ENCODE measurements around the gene TUT4.

Gene TUT4

GRCh38 chr1:52556641-52557360 lies 3.9 kb upstream of the TUT4 start:
- no peaks in the 10 kb centered on the region for H3K36me3 Mint-ChIP-seq (ENCODE audit: low read depth)
- H3K27ac Mint-ChIP-seq: no peak overlapping the region

GRCh38 chr1:52554756-52555155 lies 1.9 kb upstream of the TUT4 start:
- Mint-ChIP-seq H3K36me3 (ENCODE audit: low read depth) (peaks cover under 1% of the 10 kb centered on the region), H3K4me1 (ENCODE audit: low read depth) (peaks cover 6% of the 10 kb centered on the region), H3K9me3 (no peaks in the 10 kb centered on the region), H3K27me3 (ENCODE audit: low read depth) (peaks cover 11% of the 10 kb centered on the region), H3K27ac (no peak overlapping the region), H3K4me3 (peak overlapping the region; percentile 54)

More at GRCh38 chr1:52556641-52557360, 3.9 kb upstream of the TUT4 start:
- H3K4me1 Mint-ChIP-seq (ENCODE audit: low read depth): peaks cover 3% of the 10 kb centered on the region
- no peak overlapping the region for H3K4me3 Mint-ChIP-seq
- H3K27me3 Mint-ChIP-seq (ENCODE audit: low read depth): peaks cover 16% of the 10 kb centered on the region
- no peaks in the 10 kb centered on the region for H3K9me3 Mint-ChIP-seq

GRCh38 chr1:52554267-52554640 lies 1.4 kb upstream of the TUT4 start:
- peaks cover 4% of the 10 kb centered on the region for H3K36me3 Mint-ChIP-seq (ENCODE audit: low read depth)
- peak overlapping the region; percentile 56 for H3K4me3 Mint-ChIP-seq
- no peaks in the 10 kb centered on the region for H3K9me3 Mint-ChIP-seq
- peaks cover 11% of the 10 kb centered on the region for H3K27me3 Mint-ChIP-seq (ENCODE audit: low read depth)
- H3K4me1 Mint-ChIP-seq (ENCODE audit: low read depth): peaks cover 9% of the 10 kb centered on the region
- H3K27ac Mint-ChIP-seq: peak overlapping the region; percentile 34

- peaks cover 6% of the 10 kb centered on the region for H3K27me3 Mint-ChIP-seq (ENCODE audit: low read depth)
- peak overlapping the region; percentile 56 for H3K4me3 Mint-ChIP-seq
- H3K4me1 Mint-ChIP-seq (ENCODE audit: low read depth): peaks cover 14% of the 10 kb centered on the region
- peaks cover 10% of the 10 kb centered on the region for H3K36me3 Mint-ChIP-seq (ENCODE audit: low read depth)
- peak overlapping the region; percentile 34 for H3K27ac Mint-ChIP-seq
- H3K9me3 Mint-ChIP-seq: no peaks in the 10 kb centered on the region
These were observed 722 bp upstream of the TUT4 start for GRCh38 chr1:52553362-52554266.

GRCh38 chr1:52552236-52552504 lies 722 bp downstream of the TUT4 start:
- Mint-ChIP-seq H3K27me3 (ENCODE audit: low read depth) (peaks cover 5% of the 10 kb centered on the region), H3K9me3 (no peaks in the 10 kb centered on the region), H3K4me1 (ENCODE audit: low read depth) (peaks cover 17% of the 10 kb centered on the region), H3K27ac (no peak overlapping the region), H3K4me3 (no peak overlapping the region), H3K36me3 (ENCODE audit: low read depth) (peaks cover 12% of the 10 kb centered on the region)

GRCh38 chr1:52551507-52552235 lies 1.2 kb downstream of the TUT4 start:
- Mint-ChIP-seq H3K27me3 (ENCODE audit: low read depth) (peaks cover 5% of the 10 kb centered on the region), H3K4me3 (no peak overlapping the region), H3K27ac (no peak overlapping the region), H3K9me3 (no peaks in the 10 kb centered on the region), H3K36me3 (ENCODE audit: low read depth) (peaks cover 12% of the 10 kb centered on the region), H3K4me1 (ENCODE audit: low read depth) (peaks cover 17% of the 10 kb centered on the region)

- Mint-ChIP-seq H3K27ac (no peak overlapping the region), H3K4me1 (ENCODE audit: low read depth) (peaks cover 17% of the 10 kb centered on the region), H3K4me3 (peak overlapping the region; percentile 12), H3K9me3 (peaks cover 5% of the 10 kb centered on the region), H3K36me3 (ENCODE audit: low read depth) (peaks cover 16% of the 10 kb centered on the region), H3K27me3 (ENCODE audit: low read depth) (peaks cover 5% of the 10 kb centered on the region)
These were observed 2.4 kb downstream of the TUT4 start for GRCh38 chr1:52550447-52550846.

- H3K9me3 Mint-ChIP-seq: peaks cover 8% of the 10 kb centered on the region
- no peaks in the 10 kb centered on the region for H3K27me3 Mint-ChIP-seq (ENCODE audit: low read depth)
- H3K4me1 Mint-ChIP-seq (ENCODE audit: low read depth): peaks cover 17% of the 10 kb centered on the region
- H3K36me3 Mint-ChIP-seq (ENCODE audit: low read depth): peaks cover 20% of the 10 kb centered on the region
- H3K4me3 Mint-ChIP-seq: no peak overlapping the region
- H3K27ac Mint-ChIP-seq: no peak overlapping the region
These were observed 3.6 kb downstream of the TUT4 start for GRCh38 chr1:52549267-52549666.

- H3K36me3 Mint-ChIP-seq (ENCODE audit: low read depth): peaks cover 37% of the 10 kb centered on the region
- H3K9me3 Mint-ChIP-seq: peaks cover 26% of the 10 kb centered on the region
- no peak overlapping the region for H3K27ac Mint-ChIP-seq
- H3K27me3 Mint-ChIP-seq (ENCODE audit: low read depth): no peaks in the 10 kb centered on the region
- peaks cover 14% of the 10 kb centered on the region for H3K4me1 Mint-ChIP-seq (ENCODE audit: low read depth)
- no peak overlapping the region for H3K4me3 Mint-ChIP-seq
These were observed 6.0 kb downstream of the TUT4 start for GRCh38 chr1:52546852-52547251.

GRCh38 chr1:52544665-52545525 lies 8.0 kb downstream of the TUT4 start:
- peaks cover 32% of the 10 kb centered on the region for H3K9me3 Mint-ChIP-seq
- H3K36me3 Mint-ChIP-seq (ENCODE audit: low read depth): peaks cover 47% of the 10 kb centered on the region
- H3K27me3 Mint-ChIP-seq (ENCODE audit: low read depth): no peaks in the 10 kb centered on the region
- H3K27ac Mint-ChIP-seq: no peak overlapping the region
- no peak overlapping the region for H3K4me3 Mint-ChIP-seq
- H3K4me1 Mint-ChIP-seq (ENCODE audit: low read depth): peaks cover 12% of the 10 kb centered on the region

- peaks cover 47% of the 10 kb centered on the region for H3K36me3 Mint-ChIP-seq (ENCODE audit: low read depth)
- H3K27ac Mint-ChIP-seq: no peak overlapping the region
- peaks cover 3% of the 10 kb centered on the region for H3K4me1 Mint-ChIP-seq (ENCODE audit: low read depth)
- H3K27me3 Mint-ChIP-seq (ENCODE audit: low read depth): no peaks in the 10 kb centered on the region
- no peak overlapping the region for H3K4me3 Mint-ChIP-seq
- peaks cover 32% of the 10 kb centered on the region for H3K9me3 Mint-ChIP-seq
These were observed 10.7 kb downstream of the TUT4 start for GRCh38 chr1:52542085-52542688.

- Mint-ChIP-seq H3K27ac (no peak overlapping the region), H3K4me1 (ENCODE audit: low read depth) (peaks cover 14% of the 10 kb centered on the region), H3K4me3 (no peak overlapping the region), H3K9me3 (peaks cover 15% of the 10 kb centered on the region), H3K36me3 (ENCODE audit: low read depth) (peaks cover 29% of the 10 kb centered on the region), H3K27me3 (ENCODE audit: low read depth) (no peaks in the 10 kb centered on the region)
These were observed 17.7 kb downstream of the TUT4 start for GRCh38 chr1:52534928-52535764.

- Mint-ChIP-seq H3K27me3 (ENCODE audit: low read depth) (no peaks in the 10 kb centered on the region), H3K9me3 (peaks cover 15% of the 10 kb centered on the region), H3K4me1 (ENCODE audit: low read depth) (peaks cover 17% of the 10 kb centered on the region)
These were observed 19.2 kb downstream of the TUT4 start for GRCh38 chr1:52533713-52534112.

More at GRCh38 chr1:52533713-52534112, 19.2 kb downstream of the TUT4 start:
- no peak overlapping the region for H3K4me3 Mint-ChIP-seq
- no peak overlapping the region for H3K27ac Mint-ChIP-seq
- peaks cover 22% of the 10 kb centered on the region for H3K36me3 Mint-ChIP-seq (ENCODE audit: low read depth)
